Measurements from ENCODE around the gene ACIN1.
A peak's percentile ranks its signal among the peaks of the same experiment; 100 is the strongest.

Gene ACIN1

DNA sequence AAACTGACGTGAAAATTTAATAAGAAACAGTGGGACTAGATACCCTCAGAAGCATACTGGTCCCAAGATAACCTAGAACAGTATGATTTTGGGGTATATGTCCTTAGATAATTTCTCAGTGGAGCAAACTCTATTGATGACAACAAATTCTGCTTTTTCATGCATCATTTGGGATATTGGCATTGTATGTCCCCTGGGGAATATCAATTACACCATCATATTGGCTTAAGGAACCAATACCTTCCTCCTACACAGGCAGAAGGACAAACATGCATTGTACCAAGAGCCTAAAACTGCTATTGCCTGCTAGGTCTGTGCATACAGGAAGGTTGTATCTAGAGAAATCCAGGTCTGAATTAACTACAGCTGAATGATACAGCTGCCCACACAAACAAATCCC, 20.0 kb downstream of the ACIN1 start:
- H3K4me1 ChIP-seq: peaks cover 16 to 63% (median 39%) of the 10 kb centered on the region in 10 experiments
- no peak overlapping the region for H3K4me2 ChIP-seq
- peaks cover 0 to 53% (median 29%) of the 10 kb centered on the region in 11 experiments; a peak in 17 of 22 replicates for H4K20me1 ChIP-seq
- H3K36me3 ChIP-seq: peaks cover 75 to 83% (median 81%) of the 10 kb centered on the region in 11 experiments
- H3K27me3 ChIP-seq: no peaks in the 10 kb centered on the region
- no peak overlapping the region for H3K27ac ChIP-seq
- no peak overlapping the region; a peak in 1 of 22 replicates for H3K9ac ChIP-seq
- no peaks in the 10 kb centered on the region for H3K9me3 ChIP-seq (replicated peaks in 1 of 11)
- no peak for TF ChIP-seq Cebpa-rat (IDR thresholded peaks at IDR 0.05)
- no peak overlapping the region for H3K4me3 ChIP-seq

DNA sequence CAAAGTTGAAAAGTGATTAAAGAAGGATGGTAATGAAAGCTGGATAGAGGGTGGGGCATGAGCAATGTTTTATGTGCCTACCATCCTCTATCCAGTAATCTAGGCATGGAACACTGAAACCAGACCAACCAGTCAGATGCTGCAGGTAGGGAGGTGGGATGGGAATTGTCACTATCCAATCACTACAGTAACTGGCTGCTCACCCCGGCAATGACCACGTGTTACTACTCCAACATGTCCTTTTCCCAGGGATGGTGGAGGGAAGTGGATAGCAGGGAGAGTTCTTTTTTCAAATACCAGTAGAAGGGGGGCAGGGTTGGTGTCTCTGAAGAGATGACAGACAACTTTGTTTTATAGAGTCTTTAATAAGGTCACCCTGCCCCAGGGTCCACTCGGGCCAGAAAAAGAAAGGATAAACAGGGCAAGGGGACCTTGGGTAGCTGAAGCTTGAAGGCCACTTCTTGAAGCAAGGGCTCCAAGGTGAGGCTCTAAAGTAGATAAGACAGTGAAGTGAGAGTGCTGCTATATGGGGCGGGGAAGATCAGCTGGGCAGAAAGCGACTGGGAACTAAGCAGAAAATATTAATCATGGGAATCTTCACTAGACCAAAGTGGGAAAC, 22.9 kb downstream of the ACIN1 start:
- peaks cover 64 to 80% (median 73%) of the 10 kb centered on the region in 11 experiments for H3K36me3 ChIP-seq
- TF ChIP-seq Cebpa-rat (IDR thresholded peaks at IDR 0.05): no peak
- H3K27me3 ChIP-seq: no peaks in the 10 kb centered on the region
- peaks cover 24 to 53% (median 33%) of the 10 kb centered on the region in 11 experiments for H4K20me1 ChIP-seq
- peak overlapping the region; percentile 75 to 96 (median 84) for H3K4me3 ChIP-seq
- H3K4me2 ChIP-seq: peak overlapping the region; percentile 89 to 98 (median 95)
- peak overlapping the region; percentile 87 to 96 (median 92) for H3K9ac ChIP-seq
- peaks cover 33 to 58% (median 43%) of the 10 kb centered on the region in 10 experiments for H3K4me1 ChIP-seq
- peak overlapping the region; percentile 21 to 96 (median 91); a peak in 19 of 22 replicates for H3K27ac ChIP-seq
- H3K9me3 ChIP-seq (replicated peaks in 1 of 11): no peaks in the 10 kb centered on the region

DNA sequence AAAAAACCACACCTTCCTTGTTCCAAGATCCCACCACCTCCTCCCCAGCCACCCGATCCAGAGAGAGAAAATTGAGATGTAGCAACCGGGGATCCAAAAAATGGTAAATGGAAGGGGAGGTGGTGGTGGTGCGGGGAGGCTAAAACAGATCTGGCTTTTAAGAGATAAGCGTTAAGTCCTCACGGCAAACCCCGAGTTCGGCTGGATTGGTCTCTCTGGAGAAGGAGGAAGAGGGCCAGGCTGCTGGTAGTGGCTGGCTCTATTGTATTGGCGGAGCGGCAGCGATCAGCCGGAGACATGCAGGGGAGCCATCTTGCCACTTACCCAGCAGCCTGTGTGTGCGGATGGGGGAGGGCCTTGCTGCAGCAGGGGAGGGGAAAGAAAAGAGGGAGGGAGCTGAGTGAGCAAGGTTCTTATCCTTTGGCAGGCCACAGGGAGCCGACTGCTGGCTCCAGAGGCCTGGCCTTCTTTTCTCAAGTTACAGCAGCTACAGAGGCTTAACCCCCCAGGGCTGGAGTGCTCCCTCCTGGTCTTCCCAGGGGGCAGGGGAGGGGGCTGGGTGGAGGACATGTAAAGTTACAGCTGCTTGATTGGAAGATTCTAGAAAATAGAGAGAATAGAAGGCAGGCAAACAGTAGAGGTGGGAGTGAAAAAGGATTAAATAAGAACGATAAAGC, 23.6 kb downstream of the ACIN1 start:
- Histone ChIP-seq H3K27ac (peak overlapping the region; percentile 78 to 96 (median 91)), H3K4me3 (peak overlapping the region; percentile 75 to 96 (median 84)), H3K36me3 (peaks cover 64 to 80% (median 73%) of the 10 kb centered on the region in 11 experiments), H3K9me3 (replicated peaks in 1 of 11) (no peaks in the 10 kb centered on the region), H3K9ac (peak overlapping the region; percentile 87 to 96 (median 92)), H3K27me3 (no peaks in the 10 kb centered on the region), H4K20me1 (peaks cover 28 to 53% (median 40%) of the 10 kb centered on the region in 11 experiments), H3K4me1 (peaks cover 33 to 57% (median 46%) of the 10 kb centered on the region in 10 experiments), H3K4me2 (peak overlapping the region; percentile 89 to 98 (median 95))
- no peak for TF ChIP-seq Cebpa-rat (IDR thresholded peaks at IDR 0.05)

DNA sequence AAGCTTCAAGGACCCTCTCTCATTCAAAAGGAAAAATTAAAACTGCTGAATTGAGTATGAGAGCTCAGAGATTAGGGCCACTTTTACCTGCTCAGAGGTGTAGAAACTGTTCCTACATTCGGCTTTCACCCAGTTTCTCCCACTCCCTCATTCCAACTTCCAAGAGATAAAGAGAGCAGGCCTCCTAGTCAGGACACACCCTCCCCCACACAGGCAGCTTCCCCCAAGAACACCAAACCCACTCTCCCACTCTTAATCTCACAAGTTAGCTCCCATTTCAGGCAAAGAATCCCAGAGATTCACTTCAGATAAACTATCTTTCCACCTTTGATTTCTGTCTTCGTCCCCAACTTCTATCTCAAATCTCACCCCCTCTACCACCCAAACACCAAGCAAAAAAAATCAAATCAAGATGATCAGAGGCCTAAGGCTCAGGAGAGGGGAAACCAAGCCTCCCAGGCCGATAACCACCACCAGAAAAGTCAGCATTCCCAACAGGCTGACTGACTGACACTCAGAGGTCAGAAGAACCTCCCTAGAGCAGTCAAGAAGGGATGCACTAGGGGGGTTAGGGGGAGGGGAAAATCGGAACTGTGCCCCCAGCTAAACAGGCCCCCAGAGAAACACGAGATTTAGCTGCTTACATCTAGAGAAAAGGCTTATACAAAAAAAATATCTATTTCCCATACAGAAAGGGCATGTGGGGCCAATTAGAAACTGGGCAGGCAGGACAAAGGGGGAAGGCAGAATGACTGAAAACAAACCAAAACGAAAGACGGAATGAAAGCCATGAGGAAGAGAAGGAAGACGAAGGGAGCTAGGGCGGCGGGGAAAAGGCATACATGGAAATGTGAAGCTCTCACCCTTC, 24.4 kb downstream of the ACIN1 start:
- Histone ChIP-seq H3K4me1 (peaks cover 33 to 60% (median 48%) of the 10 kb centered on the region in 10 experiments), H3K4me2 (peak overlapping the region; percentile 89 to 98 (median 95)), H3K4me3 (peak overlapping the region; percentile 75 to 96 (median 84)), H3K9ac (peak overlapping the region; percentile 87 to 96 (median 92)), H3K9me3 (replicated peaks in 1 of 11) (no peaks in the 10 kb centered on the region), H4K20me1 (peaks cover 34 to 54% (median 44%) of the 10 kb centered on the region in 11 experiments), H3K27ac (peak overlapping the region; percentile 78 to 96 (median 91)), H3K27me3 (no peaks in the 10 kb centered on the region), H3K36me3 (peaks cover 64 to 80% (median 73%) of the 10 kb centered on the region in 11 experiments)
- no peak for TF ChIP-seq Cebpa-rat (IDR thresholded peaks at IDR 0.05)

DNA sequence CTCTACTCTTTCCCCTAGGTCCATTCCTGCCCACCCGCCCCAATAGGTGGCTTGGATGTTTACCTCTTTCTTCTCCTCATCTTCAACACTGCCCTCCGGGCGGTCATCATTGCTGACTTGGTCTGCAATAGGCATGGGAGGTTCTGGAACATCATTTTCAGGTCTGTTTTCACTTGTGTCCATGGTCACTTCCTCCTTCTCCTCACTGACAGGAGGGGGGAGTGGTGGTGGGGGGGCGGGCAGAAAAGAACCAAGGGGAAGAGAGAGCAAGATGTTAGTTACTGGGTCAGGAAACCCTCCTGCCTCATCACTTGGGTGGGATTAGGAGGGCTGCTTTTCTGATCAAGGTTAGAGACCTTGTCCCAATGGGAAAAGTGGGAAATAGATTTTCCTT, 25.5 kb downstream of the ACIN1 start:
- peak overlapping the region; percentile 72 to 97 (median 93); a peak in 20 of 22 replicates for H3K4me2 ChIP-seq
- no peaks in the 10 kb centered on the region for H3K27me3 ChIP-seq
- peaks cover 64 to 80% (median 73%) of the 10 kb centered on the region in 11 experiments for H3K36me3 ChIP-seq
- H3K9me3 ChIP-seq (replicated peaks in 1 of 11): no peaks in the 10 kb centered on the region
- H3K4me1 ChIP-seq: peaks cover 33 to 60% (median 48%) of the 10 kb centered on the region in 10 experiments
- peak overlapping the region in 10 of 11 experiments; percentile 32 to 63 (median 54); a peak in 16 of 22 replicates for H3K9ac ChIP-seq
- peak overlapping the region in 4 of 10 experiments; percentile 2 to 92 (median 52); a peak in 6 of 20 replicates for H3K4me3 ChIP-seq
- TF ChIP-seq Cebpa-rat (IDR thresholded peaks at IDR 0.05): no peak
- peak overlapping the region in 7 of 11 experiments; percentile 17 to 40 (median 23); a peak in 6 of 22 replicates for H3K27ac ChIP-seq
- H4K20me1 ChIP-seq: peaks cover 44 to 63% (median 53%) of the 10 kb centered on the region in 11 experiments

DNA sequence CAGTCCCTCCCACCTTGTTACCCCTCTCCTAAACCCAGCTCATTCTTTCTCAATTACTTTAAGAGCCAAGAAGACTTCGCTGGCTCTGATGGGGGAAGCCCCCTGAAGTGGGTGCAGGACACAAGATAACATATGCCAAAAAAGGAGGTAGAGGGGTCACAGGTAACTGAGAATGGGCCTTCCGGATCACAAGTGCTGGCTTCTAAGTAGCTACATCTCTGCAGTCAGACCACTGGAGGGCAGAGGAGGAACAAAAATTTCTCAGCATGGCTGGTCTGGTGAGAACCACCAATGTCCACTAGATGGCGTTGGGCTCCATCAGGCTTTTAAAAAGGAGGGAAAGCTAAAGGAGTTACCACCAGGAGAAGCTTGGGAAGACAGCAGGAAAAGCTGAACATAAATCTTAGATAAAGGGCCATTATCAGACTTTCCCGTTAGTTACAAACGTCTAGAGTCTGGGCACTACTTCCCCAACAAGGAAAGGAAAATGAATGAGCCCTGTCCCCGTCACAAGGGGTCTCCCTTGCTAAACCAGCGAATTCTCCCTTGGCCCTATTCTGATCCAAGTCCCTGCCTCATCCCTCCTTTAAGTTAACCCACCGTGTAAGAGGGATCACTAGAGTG, 26.0 kb downstream of the ACIN1 start:
- Histone ChIP-seq H3K27ac (peak overlapping the region in 4 of 11 experiments; percentile 11 to 23 (median 18); a peak in 3 of 22 replicates), H3K4me2 (peak overlapping the region; percentile 72 to 97 (median 93); a peak in 21 of 22 replicates), H3K9ac (peak overlapping the region in 10 of 11 experiments; percentile 21 to 62 (median 50); a peak in 14 of 22 replicates), H3K4me3 (peak overlapping the region in 4 of 10 experiments; percentile 17 to 42 (median 28); a peak in 5 of 20 replicates), H3K4me1 (peaks cover 33 to 60% (median 48%) of the 10 kb centered on the region in 10 experiments), H3K27me3 (no peaks in the 10 kb centered on the region), H3K9me3 (replicated peaks in 1 of 11) (no peaks in the 10 kb centered on the region), H3K36me3 (peaks cover 64 to 80% (median 73%) of the 10 kb centered on the region in 11 experiments), H4K20me1 (peaks cover 50 to 68% (median 59%) of the 10 kb centered on the region in 11 experiments)
- TF ChIP-seq Cebpa-rat (IDR thresholded peaks at IDR 0.05): no peak

DNA sequence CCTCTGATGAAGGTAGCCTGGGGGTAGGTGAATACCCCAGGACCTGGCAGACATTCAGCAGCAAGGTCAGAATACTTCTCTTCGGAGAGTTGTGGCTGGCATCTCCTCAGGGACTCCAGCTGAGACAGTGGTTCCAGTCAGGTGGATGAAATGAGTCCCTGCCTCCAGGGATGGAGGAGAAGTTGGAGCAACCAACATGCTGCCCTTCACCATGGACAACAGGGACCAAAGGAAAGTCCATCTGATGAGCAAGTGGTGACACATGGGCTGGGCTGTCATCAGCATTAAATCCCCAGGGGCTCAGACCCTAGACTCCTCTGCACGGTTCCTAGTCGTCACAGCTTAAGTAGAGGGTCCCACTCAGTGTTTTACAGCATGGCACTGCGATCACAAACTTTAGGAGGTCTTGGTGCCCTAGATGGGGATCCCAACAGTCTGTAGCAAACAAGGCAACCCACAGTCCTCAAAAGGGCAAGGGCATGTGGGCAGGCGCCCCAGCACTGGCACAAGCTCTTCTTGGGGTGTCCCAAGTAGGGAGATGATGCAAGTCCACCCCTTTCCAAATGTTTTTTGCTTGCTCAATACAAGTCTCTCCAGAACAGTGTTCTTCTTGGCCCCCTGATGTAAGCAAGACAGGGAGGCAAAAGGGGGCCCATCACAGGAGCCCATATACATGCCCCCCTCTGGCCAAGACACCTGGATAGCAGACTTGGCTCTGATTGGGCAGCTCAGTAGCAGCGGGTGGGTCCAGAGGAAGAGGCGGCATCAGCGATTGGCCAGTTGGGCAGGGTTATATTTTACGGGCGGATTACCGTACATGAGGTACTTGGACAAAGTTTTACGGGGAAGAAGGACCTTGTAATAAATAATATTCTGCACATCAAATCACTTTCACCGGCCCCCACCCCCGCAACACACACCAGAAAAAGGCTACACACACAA, 26.8 kb downstream of the ACIN1 start:
- H3K4me2 ChIP-seq: peak overlapping the region; percentile 32 to 97 (median 89); a peak in 20 of 22 replicates
- H3K27ac ChIP-seq: 0 out of 22 replicates have a peak overlapping the region, but pooled peaks of 1 of the 11 experiments have one; percentile 11
- TF ChIP-seq Cebpa-rat (IDR thresholded peaks at IDR 0.05): no peak
- H3K9ac ChIP-seq: peak overlapping the region in 10 of 11 experiments; percentile 21 to 52 (median 46); a peak in 17 of 22 replicates
- peak overlapping the region in 4 of 10 experiments; percentile 17 to 42 (median 28); a peak in 5 of 20 replicates for H3K4me3 ChIP-seq
- H3K9me3 ChIP-seq (replicated peaks in 1 of 11): no peaks in the 10 kb centered on the region
- peaks cover 57 to 76% (median 65%) of the 10 kb centered on the region in 11 experiments for H4K20me1 ChIP-seq
- peaks cover 64 to 80% (median 73%) of the 10 kb centered on the region in 11 experiments for H3K36me3 ChIP-seq
- peaks cover 33 to 58% (median 46%) of the 10 kb centered on the region in 10 experiments for H3K4me1 ChIP-seq
- no peaks in the 10 kb centered on the region for H3K27me3 ChIP-seq

All from BLaER1 treated with 17β-estradiol and CSF1 and Interleukin-3, amounts not matched to agents 10 nM and 100 nM (cell line).